H1 (cell line): ENCODE results near the gene TMEM212. TPM values are rescaled to one million over a fixed set of nuclear protein-coding genes. Genes with fewer than 3 reads are reported as not detected.

Experiments used
- CTCF ChIA-PET: fragments of 300-600 bp; sonication (Branson Sonifier 250); formaldehyde crosslinking; loops from one replicate; lab custom pipeline; 2021; ENCODE audit not compliant: partially characterized antibody; lab: Charles Lee
- POLR2A ChIA-PET: fragments of 300-600 bp; sonication (Branson Sonifier 250); formaldehyde crosslinking; loops from one replicate; lab custom pipeline; 2021; ENCODE audit warnings: inconsistent platforms; ENCODE audit not compliant: partially characterized antibody; lab: Charles Lee
- DNase-seq, 2 experiments: peaks; one replicate each; pipeline versions ENCODE4 v3.0.0 to v3.0.0-alpha.2; 2010 to 2022; ENCODE audit warnings: low spot score in 2 of 2, low read depth in 1 of 2, mixed read lengths in 1 of 2
- FAIRE-seq: peaks from 2 replicates; lab custom pipeline; 2011; peaks lifted over from hg19 to GRCh38; lab: Jason Lieb, UNC
- H2AFZ ChIP-seq: 2 replicates; pipeline ENCODE4 v1.8.1; 2012; ENCODE audit warnings: low read length, inconsistent platforms
- H2AK5ac ChIP-seq: 2 replicates; pipeline ENCODE4 v1.6.1; 2013; ENCODE audit warnings: low read depth, low read length
- H2BK120ac ChIP-seq: replicated peaks from 2 replicates; pipeline ENCODE3; 2013; ENCODE audit warnings: low read depth, low read length, inconsistent platforms
- H2BK12ac ChIP-seq: 2 replicates; pipeline ENCODE4 v1.6.1; 2013; ENCODE audit warnings: low read depth, low read length
- H2BK15ac ChIP-seq: 2 replicates; pipeline ENCODE4 v1.6.1; 2013; ENCODE audit warnings: low read length
- H2BK20ac ChIP-seq: 2 replicates; pipeline ENCODE4 v1.6.1; 2013; ENCODE audit warnings: low read length
- H2BK5ac ChIP-seq: 2 replicates; pipeline ENCODE4 v1.6.1; 2013; ENCODE audit warnings: low read depth, low read length
- H3K14ac ChIP-seq: 2 replicates; pipeline ENCODE4 v1.6.1; 2013; ENCODE audit warnings: inconsistent platforms; ENCODE audit not compliant: insufficient read length
- H3K18ac ChIP-seq: 2 replicates; pipeline ENCODE4 v1.6.1; 2013; ENCODE audit warnings: low read length; ENCODE audit errors: extremely low read depth
- H3K23ac ChIP-seq: 2 replicates; pipeline ENCODE4 v1.6.1; 2013; ENCODE audit warnings: inconsistent platforms; ENCODE audit not compliant: insufficient read length
- H3K23me2 ChIP-seq: 2 replicates; pipeline ENCODE4 v1.6.1; 2013; ENCODE audit warnings: low read depth, low read length
- H3K27ac ChIP-seq: 2 replicates; pipeline ENCODE4 v1.6.1; 2011; ENCODE audit warnings: low read depth, low read length, inconsistent platforms
- H3K27me3 ChIP-seq, 4 experiments: replicated peaks in 1 of 4; 1 replicate in 1 of 4; 2 replicates in 3 of 4; pipeline versions ENCODE4 v1.6.1 to v1.8.1; 2011 to 2013; ENCODE audit warnings: low read length in 3 of 4, mild to moderate bottlenecking in 3 of 4, inconsistent platforms in 2 of 4, mixed read lengths in 2 of 4, moderate library complexity in 1 of 4; ENCODE audit not compliant: control insufficient read depth in 3 of 4, insufficient read depth in 3 of 4; ENCODE audit errors: extremely low read depth in 1 of 4
- H3K36me3 ChIP-seq, 4 experiments: 2 replicates each; pipeline versions ENCODE4 v1.6.1 to v1.8.1; 2011 to 2013; ENCODE audit warnings: mild to moderate bottlenecking in 4 of 4, low read length in 3 of 4, moderate library complexity in 2 of 4, control low read depth in 1 of 4, inconsistent platforms in 1 of 4; ENCODE audit not compliant: insufficient read depth in 4 of 4, control insufficient read depth in 2 of 4
- H3K4ac ChIP-seq: replicated peaks from 2 replicates; pipeline ENCODE3; 2013; ENCODE audit warnings: low read length, low read depth, mixed read lengths, inconsistent platforms; ENCODE audit not compliant: insufficient read length
- H3K4me1 ChIP-seq, 4 experiments: replicated peaks in 1 of 4; 1 replicate in 1 of 4; 2 replicates in 3 of 4; pipeline versions ENCODE4 v1.6.1 to v1.8.1; 2011 to 2013; ENCODE audit warnings: low read length in 3 of 4, inconsistent platforms in 2 of 4, mixed read lengths in 1 of 4; ENCODE audit not compliant: insufficient read depth in 4 of 4, control insufficient read depth in 3 of 4
- H3K4me2 ChIP-seq, 2 experiments: 2 replicates each; pipeline versions ENCODE4 v1.6.1 to v1.8.1; 2011 to 2013; ENCODE audit warnings: low read depth in 2 of 2, low read length in 2 of 2, control low read depth in 1 of 2, inconsistent platforms in 1 of 2, mild to moderate bottlenecking in 1 of 2; ENCODE audit not compliant: insufficient read depth in 1 of 2
- H3K4me3 ChIP-seq, 4 experiments: fragments of 200-600, 300-600 bp in 1 of 4; sonication (generic), shearing (Covaris generic), sonication (Bioruptor Twin) in 1 of 4; 2 replicates each; pipeline versions ENCODE4 v1.5.1 to v1.8.1; 2011 to 2016; ENCODE audit warnings: low read length in 4 of 4, low read depth in 3 of 4, control low read depth in 2 of 4, inconsistent platforms in 2 of 4, mild to moderate bottlenecking in 2 of 4, mixed read lengths in 1 of 4, moderate library complexity in 1 of 4; ENCODE audit not compliant: insufficient read depth in 2 of 4; ENCODE audit errors: extremely low read depth in 1 of 4
- H3K56ac ChIP-seq: replicated peaks from 2 replicates; pipeline ENCODE3; 2013; ENCODE audit warnings: low read depth, mild to moderate bottlenecking, mixed read lengths, low read length, inconsistent platforms; ENCODE audit not compliant: insufficient read length
- H3K79me1 ChIP-seq: 2 replicates; pipeline ENCODE4 v1.6.1; 2013; ENCODE audit warnings: low read depth, low read length, control low read depth
- H3K79me2 ChIP-seq, 2 experiments: 2 replicates each; pipeline versions ENCODE4 v1.6.1 to v1.8.1; 2012 to 2013; ENCODE audit warnings: low read length in 2 of 2, mild to moderate bottlenecking in 2 of 2, inconsistent platforms in 1 of 2; ENCODE audit not compliant: insufficient read depth in 2 of 2, control insufficient read depth in 1 of 2
- H3K9ac ChIP-seq, 4 experiments: replicated peaks in 1 of 4; 1 replicate in 1 of 4; 2 replicates in 3 of 4; pipeline versions ENCODE4 v1.6.1 to v1.8.1; 2011 to 2013; ENCODE audit warnings: low read depth in 3 of 4, low read length in 3 of 4, control low read depth in 2 of 4, mild to moderate bottlenecking in 2 of 4, moderate library complexity in 2 of 4, inconsistent platforms in 1 of 4; ENCODE audit errors: extremely low read depth in 1 of 4
- H3K9me3 ChIP-seq, 2 experiments: 2 replicates each; pipeline versions ENCODE4 v1.6.1 to v1.8.1; 2012 to 2013; ENCODE audit warnings: mild to moderate bottlenecking in 2 of 2, moderate library complexity in 2 of 2, control low read depth in 1 of 2, inconsistent platforms in 1 of 2, low read depth in 1 of 2, low read length in 1 of 2, mixed read lengths in 1 of 2; ENCODE audit not compliant: insufficient read depth in 2 of 2
- H4K20me1 ChIP-seq, 2 experiments: replicated peaks in 1 of 2; 2 replicates each; pipeline versions ENCODE3 to v1.8.1; 2011 to 2013; ENCODE audit warnings: inconsistent platforms in 2 of 2, low read length in 2 of 2, mild to moderate bottlenecking in 1 of 2; ENCODE audit not compliant: insufficient read depth in 2 of 2, control insufficient read depth in 1 of 2
- H4K5ac ChIP-seq: 2 replicates; pipeline ENCODE4 v1.6.1; 2013; ENCODE audit warnings: low read length, low read depth, mixed read lengths, inconsistent platforms; ENCODE audit not compliant: insufficient read length
- H4K8ac ChIP-seq: 2 replicates; pipeline ENCODE4 v1.8.0; 2013; ENCODE audit warnings: mild to moderate bottlenecking, moderate library complexity, low read length, inconsistent platforms; ENCODE audit not compliant: insufficient read depth; ENCODE audit errors: extremely low read depth
- H4K91ac ChIP-seq: replicated peaks from 2 replicates; pipeline ENCODE3; 2013; ENCODE audit warnings: low read length, mixed read lengths, inconsistent platforms; ENCODE audit not compliant: insufficient read length
- CEBPB ChIP-seq: IDR thresholded peaks from 2 replicates; pipeline ENCODE4 v1.6.1; 2012; ENCODE audit warnings: low read depth, low read length
- RNF2 ChIP-seq: fragments of 200-900, 300-1000 bp; sonication (generic); IDR thresholded peaks from 2 replicates; pipeline ENCODE4 v1.7.1; 2016; ENCODE audit warnings: borderline replicate concordance, low read depth, mild to moderate bottlenecking, antibody characterized with exemption, low read length; ENCODE audit not compliant: poor library complexity, severe bottlenecking; ENCODE audit errors: missing control alignments
- WGBS, 2 experiments: shearing (Covaris generic) in 1 of 2; methylation state at CpG; one replicate each; pipeline versions ENCODE4 v1.1.6 to v1.1.7; 2013 to 2015; ENCODE audit warnings: low lambda C conversion rate in 2 of 2, mixed read lengths in 2 of 2, inconsistent platforms in 1 of 2, low coverage in 1 of 2, missing lambda C conversion rate in 1 of 2; ENCODE audit not compliant: insufficient replicate concordance in 2 of 2, insufficient coverage in 1 of 2, insufficient read length in 1 of 2; ENCODE audit errors: extremely low coverage in 1 of 2, missing lambda C conversion rate in 1 of 2; 5-methylcytosine and 5-hydroxymethylcytosine counted together
- polyA plus RNA-seq, 7 experiments: library from polyadenylated mRNA; depleted of rRNA in 3 of 7; stranded (reverse) in 5 of 7; unstranded in 2 of 7; fragments of >200 nt in 5 of 7; fragments of 200-250 nt in 2 of 7; gene quantifications; 1 replicate in 5 of 7; 2 replicates in 1 of 7; 4 replicates in 1 of 7; pipeline versions ENCODE4 v1.2.1 to v1.2.3, GENCODE V29; 2011 to 2013; ENCODE audit warnings: missing spikeins in 2 of 7, mixed read lengths in 2 of 7
- total RNA-seq: library from RNA; stranded (reverse); fragmentation: NEBNext Ultra II Directional; extraction: Animal tissue kit (Norgen Biotek cat#: 25700); gene quantifications from 2 replicates; pipeline ENCODE4 v1.2.1, GENCODE V29; 2021
- TF ChIP-seq, protein P1 (sequence below): IDR thresholded peaks from 2 replicates; pipeline ENCODE4 v1.6.1; 2011; ENCODE audit warnings: low read depth, mild to moderate bottlenecking, low read length; ENCODE audit not compliant: insufficient read depth

Gene TMEM212
- total and polyA plus RNA-seq, 2 of the 8 experiments (the other 6 are each of a cell fraction or from before 2014, with no cell fraction given): not detected

- POLR2A ChIA-PET: interaction anchor here (1.5 kb wide), 1 partner anchor 10 kb away, joined by 3 read pairs; no protein-coding TSS in a partner anchor
- Histone ChIP-seq H3K4me3 (no peak overlapping the region), H4K91ac (no peak overlapping the region), H3K23me2 (no peaks in the 10 kb centered on the region), H3K4me1 (no peaks in the 10 kb centered on the region), H2BK5ac (no peak overlapping the region), H3K79me2 (no peaks in the 10 kb centered on the region), H2BK12ac (no peak overlapping the region), H3K27me3 (no peaks in the 10 kb centered on the region), H2BK15ac (no peak overlapping the region), H3K9me3 (peaks cover 13 to 14% of the 10 kb centered on the region in 2 experiments), H3K4me2 (no peak overlapping the region), H2AFZ (0 out of 2 replicates have a peak overlapping the region, but pooled peaks have one; percentile 13), H4K20me1 (no peaks in the 10 kb centered on the region), H2BK20ac (no peak overlapping the region), H3K18ac (no peak overlapping the region), H3K79me1 (no peaks in the 10 kb centered on the region; the same call in 1 of the 2 replicates), H4K5ac (no peak overlapping the region), H4K8ac (no peak overlapping the region), H3K36me3 (0 out of 8 replicates have a peak, but pooled peaks cover 0 to 6% (median 0%) of the 10 kb centered on the region in 4 experiments), H3K23ac (no peak overlapping the region), H3K56ac (no peak overlapping the region), H3K27ac (no peak overlapping the region), H2BK120ac (no peak overlapping the region), H3K4ac (no peak overlapping the region), H3K9ac (no peak overlapping the region), H2AK5ac (no peak overlapping the region), H3K14ac (no peak overlapping the region)
- CTCF ChIA-PET: no interaction called here
- DNase-seq (no peak), FAIRE-seq (no peak)
- TF ChIP-seq RNF2 (no peak), CEBPB (no peak)
- TF ChIP-seq, protein P1, sequence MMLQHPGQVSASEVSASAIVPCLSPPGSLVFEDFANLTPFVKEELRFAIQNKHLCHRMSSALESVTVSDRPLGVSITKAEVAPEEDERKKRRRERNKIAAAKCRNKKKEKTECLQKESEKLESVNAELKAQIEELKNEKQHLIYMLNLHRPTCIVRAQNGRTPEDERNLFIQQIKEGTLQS: no peak
- 88% methylated on average over 3 of the region's 3 CpGs; no CpG with 5 or more reads in 1 of the 2 experiments for WGBS, 2 experiments
Observed at GRCh38 chr3:171904829-171905228, 61.7 kb downstream of the TMEM212 start.
